ENCODE data around the gene MAB21L4. TPM values are rescaled to one million over a fixed set of nuclear protein-coding genes. Genes with fewer than 3 reads are reported as not detected.

Gene MAB21L4
- total and polyA plus RNA-seq, 7 donors: 1.2 to 17.6 (median 1.7) TPM; not detected in 4

DNA sequence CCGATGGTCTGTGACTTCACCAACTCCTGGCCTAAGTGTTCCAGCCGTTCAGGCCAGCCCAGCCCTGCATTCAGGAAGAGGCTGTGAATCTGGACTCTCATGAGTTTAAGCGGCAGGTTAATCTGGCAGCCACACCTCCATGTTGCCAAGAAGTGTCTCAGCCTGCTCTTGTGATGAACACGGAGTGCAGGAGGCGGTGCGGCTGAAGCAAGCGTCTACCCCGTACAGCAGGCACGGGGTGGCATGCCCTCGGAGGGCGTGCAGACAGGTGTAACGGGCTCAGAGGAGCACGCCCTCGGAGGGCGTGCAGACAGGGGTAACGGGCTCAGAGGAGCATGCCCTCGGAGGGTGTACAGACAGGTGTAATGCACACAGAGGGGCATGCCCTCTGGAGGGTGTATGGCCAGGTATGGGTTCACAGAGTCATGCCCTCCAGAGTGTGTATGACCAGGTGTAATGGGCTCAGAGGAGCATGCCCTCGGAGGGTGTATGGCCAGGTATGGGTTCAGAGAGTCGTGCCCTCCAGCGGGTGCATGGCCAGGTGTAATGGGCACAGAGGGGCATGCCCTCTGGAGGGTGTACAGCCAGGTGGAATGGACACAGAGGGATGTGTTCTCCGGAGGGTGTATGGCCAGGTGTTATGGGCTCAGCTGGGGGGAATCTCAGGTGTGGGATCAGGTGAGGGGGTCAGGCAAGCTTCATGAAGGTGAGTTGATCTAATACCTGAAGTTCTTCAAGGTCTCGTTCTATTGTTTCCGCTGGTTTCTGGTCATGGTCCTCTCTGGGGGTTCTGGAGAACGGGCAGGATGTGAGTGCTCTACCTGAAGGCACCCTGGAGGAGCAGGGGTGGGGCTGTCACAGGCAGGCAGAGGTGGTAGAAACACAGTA lies 32.8 kb upstream of the MAB21L4 start:
- H3K27ac ChIP-seq: no peak overlapping the region
- TF ChIP-seq POLR2A (IDR thresholded peaks at IDR 0.05) (no peak), POLR2AphosphoS5 (IDR thresholded peaks at IDR 0.05) (no peak), EP300 (IDR thresholded peaks at IDR 0.05) (no peak), CTCF (IDR thresholded peaks at IDR 0.05) (no peak)
- H3K4me1 ChIP-seq: peaks cover 0 to 5% (median 0%) of the 10 kb centered on the region in 4 donors
- peaks cover 0 to 9% (median 0%) of the 10 kb centered on the region in 3 donors for H3K27me3 ChIP-seq
- intact Hi-C loops (cut with DNase I): no loop called here
- no peaks in the 10 kb centered on the region for H3K36me3 ChIP-seq
- no peaks in the 10 kb centered on the region for H3K9me3 ChIP-seq
- H3K4me3 ChIP-seq: no peak overlapping the region
- WGBS, 2 donors: 84 to 92% methylated on average over 24 of the region's 24 CpGs
- peak; percentile 17 for DNase-seq

DNA sequence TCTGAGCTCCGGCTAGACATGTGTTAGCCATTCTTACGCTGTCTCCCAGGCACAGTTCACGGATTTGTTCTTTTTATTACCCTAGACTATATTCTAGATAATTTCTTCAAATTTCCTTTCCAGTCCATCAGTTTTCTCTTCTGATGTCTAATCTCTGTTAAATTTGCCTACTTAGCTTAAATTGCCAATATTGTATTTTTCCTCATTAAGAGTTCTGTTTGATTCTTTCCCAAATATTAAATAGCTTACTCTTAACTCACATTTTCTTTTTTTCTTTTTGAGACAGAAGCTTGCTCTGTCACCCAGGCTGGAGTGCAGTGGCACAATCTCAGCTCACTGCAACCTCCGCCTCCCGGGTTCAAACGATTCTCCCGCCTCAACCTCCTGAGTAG lies 31.4 kb upstream of the MAB21L4 start:
- 83 to 88% methylated on average over 7 of the region's 7 CpGs for WGBS, 2 donors
- H3K27ac ChIP-seq: no peak overlapping the region
- peak overlapping the region in 1 of 4 donors; percentile 28 for H3K4me3 ChIP-seq
- TF ChIP-seq POLR2A (IDR thresholded peaks at IDR 0.05) (no peak), CTCF (IDR thresholded peaks at IDR 0.05) (no peak), POLR2AphosphoS5 (IDR thresholded peaks at IDR 0.05) (no peak), EP300 (IDR thresholded peaks at IDR 0.05) (no peak)
- no peaks in the 10 kb centered on the region for H3K9me3 ChIP-seq
- intact Hi-C loops (cut with DNase I): no loop called here
- peaks cover 0 to 5% (median 0%) of the 10 kb centered on the region in 4 donors for H3K4me1 ChIP-seq
- DNase-seq: no peak
- H3K27me3 ChIP-seq: peaks cover 0 to 8% (median 0%) of the 10 kb centered on the region in 3 donors
- H3K36me3 ChIP-seq: no peaks in the 10 kb centered on the region

GRCh38 chr2:240926516-240927389 lies 30.8 kb upstream of the MAB21L4 start:
- Histone ChIP-seq H3K4me3 (peak overlapping the region in 3 of 4 donors; percentile 8 to 29 (median 28)), H3K27me3 (peaks cover 0 to 3% (median 0%) of the 10 kb centered on the region in 3 donors), H3K27ac (no peak overlapping the region), H3K36me3 (no peaks in the 10 kb centered on the region), H3K4me1 (peaks cover 0 to 5% (median 0%) of the 10 kb centered on the region in 4 donors), H3K9me3 (no peaks in the 10 kb centered on the region)
- intact Hi-C loops (cut with DNase I): no loop called here
- TF ChIP-seq POLR2AphosphoS5 (IDR thresholded peaks at IDR 0.05): no peak
- no peak for TF ChIP-seq POLR2A (IDR thresholded peaks at IDR 0.05)
- no peak for TF ChIP-seq CTCF (IDR thresholded peaks at IDR 0.05)
- no peak for TF ChIP-seq EP300 (IDR thresholded peaks at IDR 0.05)
- DNase-seq: peak; percentile 65
- WGBS, 2 donors: 52 to 63% methylated on average over 38 of the region's 38 CpGs

DNA sequence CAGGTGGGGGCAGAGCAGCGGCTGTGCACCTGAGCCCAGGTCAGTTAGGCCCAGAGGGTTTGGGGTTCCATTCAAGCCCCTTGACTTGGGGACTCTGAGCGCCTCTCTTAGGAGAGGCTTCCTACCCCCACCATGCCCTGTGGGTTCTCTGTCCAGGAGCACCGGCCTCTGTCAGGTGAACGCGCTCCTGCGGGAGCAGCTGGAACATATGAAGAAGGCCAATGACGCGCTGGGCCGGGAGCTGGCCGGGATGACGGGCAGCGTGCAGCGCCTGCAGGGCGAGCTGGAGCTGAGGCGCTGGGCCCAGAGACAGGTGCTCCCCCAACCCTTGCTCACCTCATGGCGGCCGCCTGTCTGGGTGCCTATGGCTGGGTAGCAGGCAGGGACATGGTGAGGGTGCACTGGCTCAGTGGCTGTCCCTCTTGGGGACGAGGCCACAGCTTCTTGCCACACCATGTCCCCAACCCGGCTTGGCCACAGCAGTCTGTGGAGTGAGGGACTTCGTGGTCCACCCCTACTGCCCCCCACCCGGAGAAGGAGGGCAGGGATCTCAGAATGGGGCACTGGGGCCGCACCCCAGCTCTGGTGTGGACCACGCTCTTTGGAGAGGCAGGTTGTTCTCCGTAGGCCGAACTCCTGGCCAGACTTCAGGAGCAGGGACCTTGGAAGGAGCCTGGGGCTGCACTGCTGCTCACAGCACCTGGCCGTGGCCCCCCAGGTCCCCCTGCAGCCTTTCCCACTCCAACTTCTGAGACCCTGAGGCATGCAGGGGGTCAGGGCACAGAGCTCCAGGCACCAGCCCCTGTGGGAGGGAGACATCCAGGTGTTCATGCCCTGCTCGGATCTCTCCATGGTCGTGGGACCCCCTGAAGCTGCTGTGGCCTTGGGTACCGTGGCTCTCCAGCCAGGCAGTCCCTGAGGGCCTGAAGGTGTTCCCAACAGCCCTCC lies 29.9 kb upstream of the MAB21L4 start:
- no peaks in the 10 kb centered on the region for H3K9me3 ChIP-seq
- WGBS, 2 donors: 63 to 88% methylated on average over 29 of the region's 29 CpGs
- intact Hi-C loops (cut with DNase I): no loop called here
- peaks cover 0 to 5% (median 0%) of the 10 kb centered on the region in 4 donors for H3K4me1 ChIP-seq
- H3K4me3 ChIP-seq: no peak overlapping the region
- H3K27ac ChIP-seq: no peak overlapping the region
- DNase-seq: peak; percentile 61
- no peaks in the 10 kb centered on the region for H3K36me3 ChIP-seq
- no peaks in the 10 kb centered on the region for H3K27me3 ChIP-seq
- TF ChIP-seq CTCF (IDR thresholded peaks at IDR 0.05) (no peak), POLR2AphosphoS5 (IDR thresholded peaks at IDR 0.05) (no peak), EP300 (IDR thresholded peaks at IDR 0.05) (no peak), POLR2A (IDR thresholded peaks at IDR 0.05) (no peak)

Measured in sigmoid colon (tissue), 7 donors.